HG03045 (cell line): ENCODE data around the gene SCT.

ENCODE experiments used
- ATAC-seq: cut with Tn5 transposase; IDR thresholded peaks from one replicate; pipeline ENCODE4 v1.9.1; 2021; ENCODE audit warnings: mild to moderate bottlenecking, moderate library complexity; ENCODE audit not compliant: unreplicated experiment

Gene SCT

DNA sequence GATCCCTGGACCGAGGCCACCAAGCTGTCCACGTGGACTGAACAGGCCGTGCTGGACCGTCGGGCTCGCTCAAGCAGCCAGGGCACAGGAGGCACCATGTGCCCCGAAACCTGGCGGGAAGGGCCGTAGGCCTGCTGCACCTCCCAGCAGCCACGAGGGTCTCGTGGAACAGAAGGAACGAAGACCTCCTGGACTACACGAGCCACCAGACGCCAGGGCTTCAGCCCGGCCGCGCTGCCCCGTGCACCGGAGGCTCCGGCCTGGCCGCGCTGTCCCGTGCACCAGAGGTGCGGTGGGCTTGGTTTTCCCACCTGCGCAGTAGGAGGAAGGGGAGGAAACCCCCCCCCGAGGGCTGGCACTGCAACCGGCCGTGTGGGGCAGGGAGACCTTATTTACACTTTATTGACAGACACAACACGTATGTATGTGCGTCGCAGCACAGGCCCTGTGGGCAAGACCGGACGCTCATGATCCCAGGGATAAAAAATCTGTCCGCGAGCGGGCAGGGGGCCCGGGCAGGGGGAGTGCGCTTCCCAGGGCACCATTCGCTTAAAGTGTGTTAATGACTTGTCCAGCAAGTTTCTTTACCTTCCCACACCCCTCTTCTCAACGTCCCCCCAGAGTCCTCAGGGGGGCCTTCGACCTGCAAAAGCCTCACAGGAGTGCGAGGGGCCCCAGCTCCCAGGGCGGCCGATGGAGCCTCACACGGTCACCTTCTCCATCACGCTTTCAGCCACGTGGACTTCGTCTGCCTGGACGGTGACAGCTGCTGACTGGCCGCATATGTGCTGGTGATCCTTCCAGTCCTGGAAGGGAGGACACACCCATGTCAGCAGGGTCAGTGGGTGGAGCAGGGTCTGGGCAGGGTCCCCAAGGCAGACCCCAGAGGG, 17.1 kb upstream of the SCT start:
- ATAC-seq, result no peak

DNA sequence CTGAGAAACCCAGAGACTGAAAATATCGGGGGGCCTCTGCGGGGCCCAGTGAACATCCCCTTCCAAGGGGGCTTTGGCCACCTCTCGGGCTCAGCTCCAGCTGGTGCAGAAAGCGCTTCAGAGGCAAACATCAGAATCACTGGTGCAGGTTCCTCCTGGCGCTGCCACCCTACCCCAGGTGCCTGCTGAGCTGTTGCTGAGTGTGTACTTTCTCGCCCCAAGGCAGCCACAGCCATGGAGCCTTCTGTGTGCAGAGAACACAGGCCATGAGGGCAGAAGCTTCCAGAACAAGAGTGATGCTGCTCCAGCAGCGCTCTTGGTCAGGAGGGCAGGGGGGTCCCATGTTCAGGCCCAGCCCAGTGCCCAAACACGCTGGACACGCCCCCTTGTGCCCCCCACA, 16.4 kb upstream of the SCT start:
- no peak for ATAC-seq

DNA sequence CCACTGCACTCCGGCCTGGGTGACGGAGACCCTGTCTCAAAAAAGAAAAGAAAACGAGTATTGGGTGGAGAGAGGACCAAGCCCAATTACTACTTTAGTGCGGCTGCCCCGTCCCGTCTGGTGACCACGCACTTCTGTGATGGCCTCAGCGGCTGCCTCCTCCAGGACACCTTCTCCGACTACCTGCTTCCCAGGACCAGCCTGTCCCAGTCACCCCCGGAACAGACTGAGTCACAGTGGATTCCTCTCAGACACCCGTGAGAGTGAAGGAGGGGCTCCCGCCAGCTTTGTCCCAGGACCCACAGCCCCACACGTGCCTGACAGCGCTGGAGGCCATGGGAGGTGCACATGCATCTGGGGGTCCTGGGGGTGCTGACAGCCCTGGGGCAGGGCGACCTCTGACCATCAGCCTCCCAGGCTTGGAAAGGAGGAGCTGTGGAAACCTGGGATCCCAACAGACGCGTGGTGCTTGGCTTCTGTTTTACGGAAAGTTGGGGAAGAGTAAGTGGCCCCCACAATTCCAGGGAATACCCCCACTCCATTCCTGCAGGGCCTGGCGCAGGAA, 14.9 kb upstream of the SCT start:
- no peak for ATAC-seq

DNA sequence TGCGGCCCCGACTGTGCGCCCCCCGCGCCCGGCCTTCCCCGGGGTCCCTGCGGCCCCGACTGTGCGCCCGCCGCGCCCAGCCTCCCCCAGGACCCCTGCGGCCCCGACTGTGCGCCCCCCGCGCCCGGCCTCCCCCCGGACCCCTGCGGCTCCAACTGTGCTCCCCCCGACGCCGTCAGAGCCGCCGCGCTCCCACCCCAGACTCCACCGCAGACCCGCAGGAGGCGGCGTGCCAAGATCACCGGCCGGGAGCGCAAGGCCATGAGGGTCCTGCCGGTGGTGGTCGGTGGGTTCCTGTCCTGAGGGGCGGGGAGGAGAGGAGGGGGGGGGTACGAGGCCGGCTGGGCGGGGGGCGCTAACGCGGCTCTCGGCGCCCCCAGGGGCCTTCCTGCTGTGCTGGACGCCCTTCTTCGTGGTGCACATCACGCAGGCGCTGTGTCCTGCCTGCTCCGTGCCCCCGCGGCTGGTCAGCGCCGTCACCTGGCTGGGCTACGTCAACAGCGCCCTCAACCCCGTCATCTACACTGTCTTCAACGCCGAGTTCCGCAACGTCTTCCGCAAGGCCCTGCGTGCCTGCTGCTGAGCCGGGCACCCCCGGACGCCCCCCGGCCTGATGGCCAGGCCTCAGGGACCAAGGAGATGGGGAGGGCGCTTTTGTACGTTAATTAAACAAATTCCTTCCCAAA, 13.2 kb upstream of the SCT start:
- no peak for ATAC-seq

DNA sequence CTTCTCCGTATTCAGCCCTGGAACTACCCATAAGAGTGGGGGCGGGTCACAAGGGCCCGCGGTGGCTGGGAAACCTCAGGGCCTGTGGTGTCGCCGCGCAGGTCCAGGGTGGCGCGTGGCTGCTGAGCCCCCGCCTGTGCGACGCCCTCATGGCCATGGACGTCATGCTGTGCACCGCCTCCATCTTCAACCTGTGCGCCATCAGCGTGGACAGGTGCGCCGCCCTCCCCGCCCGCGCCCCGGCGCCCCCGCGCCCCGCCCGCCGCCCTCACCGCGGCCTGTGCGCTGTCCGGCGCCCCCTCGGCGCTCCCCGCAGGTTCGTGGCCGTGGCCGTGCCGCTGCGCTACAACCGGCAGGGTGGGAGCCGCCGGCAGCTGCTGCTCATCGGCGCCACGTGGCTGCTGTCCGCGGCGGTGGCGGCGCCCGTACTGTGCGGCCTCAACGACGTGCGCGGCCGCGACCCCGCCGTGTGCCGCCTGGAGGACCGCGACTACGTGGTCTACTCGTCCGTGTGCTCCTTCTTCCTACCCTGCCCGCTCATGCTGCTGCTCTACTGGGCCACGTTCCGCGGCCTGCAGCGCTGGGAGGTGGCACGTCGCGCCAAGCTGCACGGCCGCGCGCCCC, 12.5 kb upstream of the SCT start:
- ATAC-seq, result no peak

DNA sequence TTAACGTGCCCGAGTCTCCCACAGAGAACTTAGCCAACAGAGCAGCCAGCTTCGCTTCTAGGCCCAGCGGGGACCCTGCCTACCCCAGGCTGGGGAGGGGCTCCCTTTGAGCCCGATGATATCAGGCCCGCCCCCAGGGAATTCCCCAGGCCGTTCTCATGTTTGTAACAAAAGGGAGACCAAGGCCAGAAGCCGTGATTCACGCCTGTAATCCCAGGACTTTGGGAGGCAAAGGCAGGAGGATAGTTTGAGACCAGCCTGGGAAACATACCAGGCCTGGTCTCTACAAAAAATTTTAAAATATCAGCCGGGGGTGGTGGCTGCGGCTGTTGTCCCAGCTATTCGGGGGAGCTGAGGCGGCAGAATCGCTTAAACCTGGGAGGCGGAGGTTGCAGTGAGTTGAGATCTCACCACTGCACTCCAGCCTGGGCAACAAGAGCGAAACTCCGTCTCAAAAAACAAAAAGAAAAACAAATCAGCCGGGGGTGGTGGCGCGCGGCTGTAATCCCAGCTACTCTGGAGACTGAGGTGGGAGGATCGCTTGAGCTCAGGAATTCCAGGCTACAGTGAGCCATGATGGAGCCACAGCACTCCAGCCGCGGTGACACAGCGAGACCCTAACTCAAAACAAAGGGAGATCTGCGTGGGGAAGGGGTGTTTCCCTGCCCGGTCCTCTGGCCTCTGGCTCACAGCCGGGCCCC, 11.8 kb upstream of the SCT start:
- no peak for ATAC-seq

DNA sequence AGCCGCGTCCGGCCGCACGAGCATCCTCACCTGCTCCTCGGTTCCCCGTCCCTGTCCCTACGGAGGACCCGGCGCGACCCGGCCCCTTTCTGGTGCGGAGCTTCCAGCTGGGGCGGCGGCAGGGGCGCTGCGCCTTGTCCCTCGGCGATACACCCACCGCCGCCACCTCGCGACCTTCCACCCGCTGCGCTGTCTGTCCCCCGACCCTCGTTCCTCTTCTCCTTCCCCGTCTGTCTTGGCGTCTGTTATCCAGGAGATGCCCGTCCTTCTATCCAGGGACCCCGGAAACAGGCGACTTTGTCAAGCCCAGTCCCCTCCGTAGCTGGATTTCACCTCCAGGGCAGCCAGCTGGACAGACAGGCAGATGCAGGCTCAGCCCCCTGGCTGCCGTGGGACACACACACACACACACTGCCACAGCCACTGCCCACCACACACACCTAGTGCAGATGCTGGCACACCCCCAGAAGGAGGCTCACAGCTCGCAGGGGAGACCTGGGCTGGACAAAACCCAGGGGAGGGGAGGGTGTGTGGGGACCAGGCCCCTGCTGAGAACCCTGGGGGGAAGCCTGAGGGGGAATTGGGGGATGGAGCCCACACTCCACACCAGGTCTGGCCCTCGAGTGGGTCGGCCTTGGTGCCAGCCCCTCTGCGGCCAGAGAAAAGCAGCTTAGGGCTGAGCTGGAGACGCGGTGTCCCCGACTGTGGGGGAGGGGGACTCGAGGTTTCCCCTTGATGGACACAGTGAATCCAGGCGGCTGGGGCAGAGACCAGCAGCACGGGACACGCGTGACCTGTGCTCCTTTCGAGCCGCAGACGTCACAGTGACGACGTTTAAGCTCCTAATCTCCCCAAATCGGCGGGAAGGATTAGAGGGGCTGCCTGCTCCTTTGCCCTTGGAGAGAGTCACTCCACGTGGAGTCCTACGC, 10.9 kb upstream of the SCT start:
- no peak for ATAC-seq

DNA sequence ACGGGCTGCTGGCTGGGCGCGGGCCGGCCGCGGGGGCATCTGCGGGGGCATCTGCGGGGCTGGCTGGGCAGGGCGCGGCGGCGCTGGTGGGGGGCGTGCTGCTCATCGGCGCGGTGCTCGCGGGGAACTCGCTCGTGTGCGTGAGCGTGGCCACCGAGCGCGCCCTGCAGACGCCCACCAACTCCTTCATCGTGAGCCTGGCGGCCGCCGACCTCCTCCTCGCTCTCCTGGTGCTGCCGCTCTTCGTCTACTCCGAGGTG, 10.3 kb upstream of the SCT start:
- ATAC-seq, result no peak

DNA sequence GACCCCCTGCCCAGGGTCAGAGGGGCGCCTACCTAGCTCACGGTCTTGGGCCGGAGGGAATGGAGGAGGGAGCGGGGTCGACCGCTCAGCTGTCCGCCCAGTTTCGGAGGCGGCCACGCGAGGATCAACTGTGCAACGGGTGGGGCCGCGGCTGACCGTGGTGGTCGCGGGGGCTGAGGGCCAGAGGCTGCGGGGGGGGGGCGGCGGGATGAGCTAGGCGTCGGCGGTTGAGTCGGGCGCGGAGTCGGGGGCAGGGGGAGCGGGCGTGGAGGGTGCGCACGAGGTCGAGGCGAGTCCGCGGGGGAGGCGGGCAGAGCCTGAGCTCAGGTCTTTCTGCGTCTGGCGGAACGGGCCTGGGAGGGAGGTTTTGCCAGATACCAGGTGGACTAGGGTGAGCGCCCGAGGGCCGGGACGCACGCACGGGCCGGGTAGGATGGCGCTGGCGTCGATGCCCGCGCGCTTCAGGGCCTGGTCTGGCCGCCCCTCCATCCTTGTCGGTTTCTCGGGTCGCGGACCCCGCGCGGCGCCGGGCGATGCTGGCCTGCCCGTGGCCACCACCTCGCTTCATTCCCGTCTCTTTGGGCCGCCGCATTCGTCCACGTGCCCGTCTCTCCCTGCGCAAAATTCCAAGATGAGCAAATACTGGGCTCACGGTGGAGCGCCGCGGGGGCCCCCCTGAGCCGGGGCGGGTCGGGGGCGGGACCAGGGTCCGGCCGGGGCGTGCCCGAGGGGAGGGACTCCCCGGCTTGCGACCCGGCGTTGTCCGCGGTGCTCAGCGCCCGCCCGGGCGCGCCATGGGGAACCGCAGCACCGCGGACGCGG, 9.7 kb upstream of the SCT start, which contains the start of gene DRD4:
Gene DRD4, plus strand, starts transcription at position 759 of the 822 bp plus-strand sequence. Its CDS starts 36 bp downstream, at position 795.
- ATAC-seq, result no peak

DNA sequence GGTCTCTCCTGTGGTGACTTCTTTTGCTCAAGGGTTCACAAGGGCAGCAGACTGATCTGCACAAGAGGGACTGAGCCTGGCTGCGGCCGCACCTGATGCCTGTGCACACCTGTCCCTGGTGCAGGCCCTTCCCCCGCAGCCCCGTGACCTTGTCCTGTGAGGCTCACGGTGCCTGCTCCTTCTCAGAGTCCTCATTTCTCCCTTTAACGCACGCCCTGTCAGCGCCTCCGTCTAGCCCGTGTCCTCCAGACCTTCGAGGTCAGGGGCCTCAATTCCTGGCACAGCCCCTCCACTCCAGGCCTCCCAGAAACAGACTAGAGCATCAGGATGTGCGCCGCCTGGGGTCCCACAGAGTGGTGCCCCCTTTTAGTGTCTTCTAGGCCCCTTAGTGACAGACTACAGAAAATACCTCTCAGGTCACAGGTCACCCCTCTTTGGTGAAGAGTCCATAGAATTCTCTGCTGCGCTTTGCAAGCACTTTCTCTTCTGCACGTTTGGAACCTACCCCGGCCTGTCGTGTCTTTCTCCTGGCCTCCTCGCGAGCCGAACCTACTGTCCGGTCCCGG, 9.0 kb upstream of the SCT start:
- ATAC-seq, result no peak

DNA sequence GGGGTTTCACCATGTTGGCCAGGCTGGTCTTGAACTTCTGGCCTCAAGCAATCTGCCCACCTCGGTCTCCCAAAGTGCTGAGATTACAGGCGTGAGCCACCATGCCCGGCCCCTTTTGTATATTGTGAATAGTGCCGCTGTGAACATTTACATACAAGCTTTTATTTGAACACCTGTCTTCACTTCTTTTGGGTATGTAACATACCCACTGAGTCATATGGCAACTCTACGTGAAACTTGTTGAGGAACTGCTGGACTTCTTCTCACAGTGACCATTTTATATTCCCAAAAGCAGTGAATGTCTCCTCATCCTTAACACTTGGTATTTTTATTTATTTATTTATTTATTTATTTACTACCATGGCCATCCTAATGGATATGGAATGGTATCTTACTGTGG, 3.9 kb upstream of the SCT start:
- no peak for ATAC-seq

DNA sequence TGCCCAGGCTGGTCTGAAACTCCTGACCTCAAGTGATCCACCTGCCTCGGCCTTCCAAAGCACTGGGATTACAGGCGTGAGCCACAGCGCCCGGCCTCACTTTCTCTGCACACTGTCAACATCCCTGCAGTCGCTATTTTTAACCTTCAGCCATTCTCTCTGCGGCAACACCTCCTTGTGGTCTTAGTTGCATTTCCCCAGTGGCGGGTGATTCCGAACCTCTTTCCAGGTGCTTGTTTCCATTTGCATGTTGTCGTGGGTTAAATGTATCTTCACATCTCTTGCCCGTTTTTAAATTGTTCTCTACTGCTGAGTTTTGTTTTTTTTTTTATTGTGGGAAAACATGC, 2.2 kb upstream of the SCT start:
- ATAC-seq, result no peak

DNA sequence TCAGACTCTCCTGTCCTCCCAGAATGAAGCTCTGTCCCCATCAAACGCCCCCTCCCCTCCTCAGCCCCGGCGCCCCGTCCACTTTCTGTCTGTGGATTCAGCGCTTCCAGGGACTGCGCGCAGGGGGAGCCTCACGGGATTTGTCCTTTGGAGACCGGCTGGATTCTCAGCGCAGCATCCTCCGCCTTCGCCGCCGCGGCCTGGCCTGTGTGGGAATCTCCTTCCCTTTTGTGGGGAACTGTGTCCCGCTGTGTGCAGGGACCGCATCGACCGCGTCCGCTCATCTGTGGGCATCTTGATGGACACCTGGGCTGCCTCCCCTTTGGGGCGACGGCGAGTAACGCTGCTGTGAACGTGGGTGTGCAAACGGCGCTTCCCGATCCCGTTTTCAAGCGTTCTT, 1.1 kb upstream of the SCT start:
- no peak for ATAC-seq

DNA sequence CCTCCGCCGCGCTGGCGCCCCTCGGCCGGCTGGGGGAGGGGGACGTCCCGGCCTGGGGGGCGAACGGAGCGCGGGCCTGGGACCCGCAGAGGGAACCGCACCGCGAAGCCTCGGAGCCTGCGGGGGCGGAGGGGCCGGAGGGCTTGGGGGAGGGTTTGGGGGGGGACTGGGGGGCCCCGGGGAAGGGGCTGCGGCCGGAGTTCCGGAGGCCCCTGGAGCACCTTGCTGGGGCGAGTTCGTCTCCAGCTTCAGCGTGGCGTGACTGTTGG, 261 bp upstream of the SCT start:
- no peak for ATAC-seq

DNA sequence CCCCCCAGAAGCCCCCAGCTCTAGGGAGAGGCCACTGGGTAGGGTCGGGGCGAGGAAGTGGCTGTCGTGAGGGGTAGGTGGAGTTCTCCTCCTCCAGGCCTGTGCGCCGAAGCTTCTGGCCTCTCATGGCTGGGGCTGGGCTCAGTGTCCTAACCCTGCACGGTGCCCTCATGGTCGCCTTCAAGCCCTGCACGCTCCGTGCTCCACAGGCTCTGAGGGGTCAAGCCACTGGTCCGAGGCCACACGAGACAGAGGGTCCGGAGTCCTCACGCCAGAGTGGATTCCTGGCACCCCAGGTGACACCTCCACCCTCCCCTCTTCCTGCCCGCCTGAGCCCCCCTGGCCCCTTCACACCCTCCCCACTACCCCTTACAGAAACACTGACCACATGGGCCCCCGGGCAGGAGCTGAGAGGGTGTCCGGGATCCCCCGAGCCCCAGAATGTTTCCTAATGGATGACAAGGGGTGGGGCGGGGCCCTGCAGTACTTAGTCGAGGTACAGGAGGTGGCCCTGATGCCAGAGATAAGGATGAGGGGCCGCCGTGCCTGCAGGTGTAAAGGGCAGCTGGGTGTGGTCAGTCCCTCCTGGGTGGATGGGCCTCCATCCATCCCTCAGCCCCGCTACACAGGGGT, 1.2 kb downstream of the SCT start:
- no peak for ATAC-seq

DNA sequence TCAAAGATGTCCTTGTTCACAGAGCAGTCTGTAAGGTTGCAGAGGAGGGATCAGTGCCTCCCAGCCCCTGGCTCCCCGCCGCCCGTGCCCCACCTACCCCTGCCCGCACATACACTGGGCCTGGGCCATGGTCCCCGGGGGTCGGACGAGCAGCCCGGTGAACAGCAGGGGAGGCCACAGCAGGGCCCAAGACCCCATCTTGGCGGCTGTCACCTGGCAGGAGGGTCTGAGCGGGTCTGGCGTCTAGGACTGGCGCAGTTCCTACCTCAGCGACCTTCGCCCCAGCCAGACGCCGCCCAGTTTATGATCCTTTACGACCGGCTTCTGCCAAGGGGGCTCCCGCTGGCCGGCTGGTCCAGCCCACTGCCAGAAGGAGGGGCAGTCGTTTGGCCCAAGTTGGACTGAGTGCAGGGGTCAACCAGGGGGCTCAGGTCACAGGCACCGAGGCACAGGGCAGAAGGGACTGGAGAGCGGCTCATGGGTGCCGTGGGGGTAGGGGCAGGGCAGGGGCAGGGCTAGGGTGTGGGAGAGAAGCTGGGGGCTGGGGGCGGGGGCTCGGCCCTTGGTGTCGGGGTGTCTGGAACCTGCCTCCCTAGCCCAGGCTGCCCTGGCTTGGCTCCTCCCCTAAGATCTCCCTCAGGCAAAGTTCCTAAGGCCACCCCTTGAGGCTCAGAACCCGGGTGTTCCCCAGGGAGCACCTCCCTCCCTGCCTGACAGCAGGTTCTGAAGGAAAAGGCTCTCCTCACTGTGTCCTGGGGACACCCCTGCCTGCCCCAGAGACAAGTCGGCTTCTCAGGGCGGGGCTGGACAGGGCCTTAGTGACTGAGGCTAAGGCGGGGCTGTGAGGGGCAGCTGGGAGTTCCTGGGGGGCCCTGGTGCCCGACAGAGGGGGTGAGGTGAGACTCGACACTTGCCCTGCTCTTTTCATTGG, 2.0 kb downstream of the SCT start, which contains the start of gene CDHR5:
Gene CDHR5, minus strand, starts transcription at position 251 of the 931 bp plus-strand sequence. Its CDS starts 53 bp downstream, at position 198.
- no peak for ATAC-seq

DNA sequence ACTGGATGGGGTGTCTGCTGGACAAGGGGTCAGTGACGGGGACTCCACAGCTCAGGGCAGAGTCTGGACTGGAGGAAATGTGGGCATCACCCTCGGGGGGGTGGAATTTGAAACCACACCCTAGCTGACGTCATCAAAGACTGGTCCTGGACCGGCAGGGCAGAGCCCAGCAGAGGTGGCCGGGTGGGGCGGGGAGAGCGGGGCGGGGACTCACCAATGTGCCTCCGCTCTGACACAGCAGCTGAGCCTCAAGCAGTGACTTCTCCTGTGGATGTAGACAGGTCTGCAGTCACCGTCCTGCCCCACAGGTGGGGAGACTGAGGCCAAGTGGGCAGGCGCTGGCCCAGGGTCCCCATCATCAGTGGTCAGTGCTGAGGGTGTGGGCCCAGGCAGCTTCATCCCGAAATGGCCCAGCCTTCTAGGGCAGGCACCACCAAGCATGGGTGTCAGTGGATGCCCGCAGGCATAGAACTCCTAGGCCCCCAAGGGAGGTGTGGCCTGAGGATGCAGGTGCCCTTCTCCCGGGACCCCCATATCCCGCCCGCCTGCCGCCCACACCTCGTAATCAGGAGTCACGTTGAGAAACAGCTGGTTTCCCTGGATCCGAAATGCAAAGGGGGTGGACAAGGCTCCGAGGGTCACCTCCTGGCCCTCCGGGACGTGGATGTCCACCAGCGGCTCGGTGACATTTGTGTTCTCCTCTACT, 2.8 kb downstream of the SCT start:
- ATAC-seq, result no peak
